ENCODE data around the gene SETD4.

Gene SETD4

DNA sequence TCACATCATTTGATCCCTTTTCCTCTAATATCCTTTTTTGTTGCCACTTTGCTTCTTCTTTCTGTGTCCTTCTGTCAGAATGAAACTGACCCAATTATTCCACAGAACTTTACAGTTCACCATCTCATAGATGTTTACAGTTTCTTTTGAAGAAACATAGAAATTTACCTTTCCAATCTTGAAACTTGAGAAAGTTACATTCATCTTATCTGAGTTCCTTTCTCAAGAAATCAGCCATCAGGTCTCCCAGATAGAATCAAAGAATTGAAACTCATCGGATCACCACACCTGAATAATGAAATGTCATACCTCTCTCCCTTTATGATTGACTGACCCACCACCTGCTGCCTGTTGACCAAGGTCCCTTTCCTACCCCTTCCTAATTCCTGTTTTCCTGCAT, 33.2 kb upstream of the SETD4 start:
- no peak overlapping the region for H3K4me2 ChIP-seq (ENCODE audit: low read length)
- no peaks in the 10 kb centered on the region for H3K79me2 ChIP-seq (ENCODE audit: control insufficient read depth, low read length)
- no peak overlapping the region for H3K27ac ChIP-seq (ENCODE audit: low read depth, low read length)
- H3F3A ChIP-seq (ENCODE audit: control insufficient read depth, insufficient read depth): no peaks in the 10 kb centered on the region
- H3K4me1 ChIP-seq (ENCODE audit: control insufficient read depth, low read length): peaks cover 11% of the 10 kb centered on the region
- peaks cover 12% of the 10 kb centered on the region for H3K9me3 ChIP-seq (ENCODE audit: control insufficient read depth, insufficient read depth, low read length)
- H4K20me1 ChIP-seq (ENCODE audit: control insufficient read depth, insufficient read depth, low read depth, low read length): no peaks in the 10 kb centered on the region
- H3K4me3 ChIP-seq (ENCODE audit: low read length): no peak overlapping the region
- H3K36me3 ChIP-seq (ENCODE audit: control insufficient read depth, low read length): no peaks in the 10 kb centered on the region
- H3K9me2 ChIP-seq (replicated peaks; ENCODE audit: control insufficient read depth, low read length): no peaks in the 10 kb centered on the region
- no peaks in the 10 kb centered on the region for H3K27me3 ChIP-seq (ENCODE audit: control insufficient read depth, low read length)
- TF ChIP-seq, protein P1, sequence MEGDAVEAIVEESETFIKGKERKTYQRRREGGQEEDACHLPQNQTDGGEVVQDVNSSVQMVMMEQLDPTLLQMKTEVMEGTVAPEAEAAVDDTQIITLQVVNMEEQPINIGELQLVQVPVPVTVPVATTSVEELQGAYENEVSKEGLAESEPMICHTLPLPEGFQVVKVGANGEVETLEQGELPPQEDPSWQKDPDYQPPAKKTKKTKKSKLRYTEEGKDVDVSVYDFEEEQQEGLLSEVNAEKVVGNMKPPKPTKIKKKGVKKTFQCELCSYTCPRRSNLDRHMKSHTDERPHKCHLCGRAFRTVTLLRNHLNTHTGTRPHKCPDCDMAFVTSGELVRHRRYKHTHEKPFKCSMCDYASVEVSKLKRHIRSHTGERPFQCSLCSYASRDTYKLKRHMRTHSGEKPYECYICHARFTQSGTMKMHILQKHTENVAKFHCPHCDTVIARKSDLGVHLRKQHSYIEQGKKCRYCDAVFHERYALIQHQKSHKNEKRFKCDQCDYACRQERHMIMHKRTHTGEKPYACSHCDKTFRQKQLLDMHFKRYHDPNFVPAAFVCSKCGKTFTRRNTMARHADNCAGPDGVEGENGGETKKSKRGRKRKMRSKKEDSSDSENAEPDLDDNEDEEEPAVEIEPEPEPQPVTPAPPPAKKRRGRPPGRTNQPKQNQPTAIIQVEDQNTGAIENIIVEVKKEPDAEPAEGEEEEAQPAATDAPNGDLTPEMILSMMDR (IDR thresholded peaks at IDR 0.05; ENCODE audit: low read depth, low read length, poor library complexity, severe bottlenecking): no peak
- no peak for TF ChIP-seq EZH2phosphoT487 (IDR thresholded peaks at IDR 0.05; ENCODE audit: borderline replicate concordance, low read length)

DNA sequence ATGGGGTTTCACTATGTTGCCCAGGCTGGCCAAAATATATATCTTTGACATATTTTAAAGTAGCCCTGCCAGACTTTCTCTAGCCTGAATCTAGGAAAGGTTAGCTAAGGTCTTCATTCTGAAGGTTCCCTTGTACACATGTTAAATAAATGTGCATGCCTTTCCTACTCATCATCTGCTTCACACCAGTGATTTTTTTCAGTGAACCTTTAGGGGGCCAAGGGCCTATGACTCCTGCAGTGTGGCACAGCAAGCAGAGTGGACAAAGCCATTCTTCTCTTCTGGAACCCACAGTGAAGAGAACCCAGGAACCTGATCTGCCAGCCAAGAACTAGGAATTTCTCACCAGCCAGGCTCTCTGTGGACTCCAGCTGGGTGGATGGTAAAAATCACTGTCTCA, 32.4 kb upstream of the SETD4 start:
- H3K4me1 ChIP-seq (ENCODE audit: control insufficient read depth, low read length): peaks cover 4% of the 10 kb centered on the region

DNA sequence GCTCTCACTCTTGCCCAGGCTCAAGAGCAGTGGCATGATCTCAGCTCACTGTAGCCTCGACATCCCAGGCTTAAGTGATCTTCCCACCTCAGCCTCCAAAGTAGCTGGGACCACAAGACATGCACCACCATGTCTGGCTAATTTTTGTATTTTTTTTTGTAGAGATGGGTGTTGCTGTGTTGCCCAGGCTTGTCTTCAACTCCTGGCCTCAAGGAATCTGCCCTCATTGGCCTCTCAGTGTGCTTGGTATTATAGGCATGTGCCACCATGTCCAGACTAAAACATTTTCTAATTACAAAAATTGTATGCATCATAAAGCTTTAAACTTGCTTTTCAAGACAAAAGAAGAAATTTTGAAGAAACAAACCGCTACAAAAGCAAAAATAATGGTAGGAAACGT, 29.6 kb upstream of the SETD4 start:
- Histone ChIP-seq H3K79me2 (ENCODE audit: control insufficient read depth, low read length) (no peaks in the 10 kb centered on the region), H3K4me1 (ENCODE audit: control insufficient read depth, low read length) (no peaks in the 10 kb centered on the region), H4K20me1 (ENCODE audit: control insufficient read depth, insufficient read depth, low read depth, low read length) (no peaks in the 10 kb centered on the region), H3K9me3 (ENCODE audit: control insufficient read depth, insufficient read depth, low read length) (peaks cover 12% of the 10 kb centered on the region), H3K4me3 (ENCODE audit: low read length) (no peak overlapping the region), H3K27me3 (ENCODE audit: control insufficient read depth, low read length) (no peaks in the 10 kb centered on the region), H3K27ac (ENCODE audit: low read depth, low read length) (no peak overlapping the region), H3K4me2 (ENCODE audit: low read length) (no peak overlapping the region), H3K36me3 (ENCODE audit: control insufficient read depth, low read length) (no peaks in the 10 kb centered on the region), H3K9me2 (replicated peaks; ENCODE audit: control insufficient read depth, low read length) (no peaks in the 10 kb centered on the region), H3F3A (ENCODE audit: control insufficient read depth, insufficient read depth) (no peaks in the 10 kb centered on the region)
- no peak for TF ChIP-seq EZH2phosphoT487 (IDR thresholded peaks at IDR 0.05; ENCODE audit: borderline replicate concordance, low read length)
- TF ChIP-seq, protein P1 (IDR thresholded peaks at IDR 0.05; ENCODE audit: low read depth, low read length, poor library complexity, severe bottlenecking): no peak

More for the DNA sequence above, 32.4 kb upstream of the SETD4 start:
- no peaks in the 10 kb centered on the region for H4K20me1 ChIP-seq (ENCODE audit: control insufficient read depth, insufficient read depth, low read depth, low read length)
- H3K36me3 ChIP-seq (ENCODE audit: control insufficient read depth, low read length): no peaks in the 10 kb centered on the region
- H3K9me2 ChIP-seq (replicated peaks; ENCODE audit: control insufficient read depth, low read length): no peaks in the 10 kb centered on the region
- H3K27me3 ChIP-seq (ENCODE audit: control insufficient read depth, low read length): no peaks in the 10 kb centered on the region
- no peaks in the 10 kb centered on the region for H3K79me2 ChIP-seq (ENCODE audit: control insufficient read depth, low read length)
- TF ChIP-seq EZH2phosphoT487 (IDR thresholded peaks at IDR 0.05; ENCODE audit: borderline replicate concordance, low read length): no peak
- TF ChIP-seq, protein P1 (IDR thresholded peaks at IDR 0.05; ENCODE audit: low read depth, low read length, poor library complexity, severe bottlenecking): no peak
- H3K4me2 ChIP-seq (ENCODE audit: low read length): no peak overlapping the region
- H3K4me3 ChIP-seq (ENCODE audit: low read length): no peak overlapping the region
- no peak overlapping the region for H3K27ac ChIP-seq (ENCODE audit: low read depth, low read length)
- H3F3A ChIP-seq (ENCODE audit: control insufficient read depth, insufficient read depth): no peaks in the 10 kb centered on the region
- H3K9me3 ChIP-seq (ENCODE audit: control insufficient read depth, insufficient read depth, low read length): peaks cover 12% of the 10 kb centered on the region
